ENCODE results near the gene MEP1A. TPM values are rescaled to one million over a fixed set of nuclear protein-coding genes. Genes with fewer than 3 reads are reported as not detected.
A peak's percentile ranks its signal among the peaks of the same experiment; 100 is the strongest.

The MEP1A gene
- total and polyA plus RNA-seq, 7 donors, result 0.04 to 0.21 TPM; not detected in 5

- Histone ChIP-seq H3K9me3 (no peaks in the 10 kb centered on the region), H3K27ac (no peak overlapping the region), H3K4me1 (no peaks in the 10 kb centered on the region), H3K27me3 (ENCODE audit: insufficient read depth in 3 of 3, low read length in 2 of 3) (no peaks in the 10 kb centered on the region), H3K36me3 (ENCODE audit: insufficient read depth in 1 of 2, low read depth in 1 of 2) (no peaks in the 10 kb centered on the region), H3K4me3 (no peak overlapping the region)
- intact Hi-C loops (cut with DNase I), result loop anchor here in 1 of 2 donors (2.0 to 10.0 kb wide), 2 partner anchors 77 to 357 kb away; no protein-coding TSS in a partner anchor
- ATAC-seq (peak in 2 of 4 donors; percentile 42 to 63), DNase-seq (no peak)
- peak; percentile 70 for TF ChIP-seq CTCF (IDR thresholded peaks at IDR 0.05)
- WGBS, 3 donors, result 38 to 39% (median 38%) methylated on average over 6 of the region's 6 CpGs
These were observed 11.5 kb upstream of the MEP1A start for GRCh38 chr6:46781478-46782378.

- Histone ChIP-seq H3K36me3 (ENCODE audit: insufficient read depth in 1 of 2, low read depth in 1 of 2) (no peaks in the 10 kb centered on the region), H3K4me3 (no peak overlapping the region), H3K27me3 (ENCODE audit: insufficient read depth in 3 of 3, low read length in 2 of 3) (no peaks in the 10 kb centered on the region), H3K9me3 (no peaks in the 10 kb centered on the region), H3K4me1 (no peaks in the 10 kb centered on the region), H3K27ac (no peak overlapping the region)
- DNase-seq, result no peak
- TF ChIP-seq CTCF (IDR thresholded peaks at IDR 0.05), result no peak
- intact Hi-C loops (cut with DNase I), result loop anchor here in 1 of 2 donors (10.0 kb wide), 1 partner anchor 360 kb away; no protein-coding TSS in a partner anchor
- ATAC-seq, result no peak
- 86 to 92% (median 91%) methylated on average over 1 of the region's 1 CpG for WGBS, 3 donors
These were observed 8.7 kb upstream of the MEP1A start for GRCh38 chr6:46784535-46784934.

GRCh38 chr6:46787871-46788540 lies 5.2 kb upstream of the MEP1A start:
- H3K9me3 ChIP-seq, result no peaks in the 10 kb centered on the region
- DNase-seq (no peak), ATAC-seq (no peak)
- no peak overlapping the region for H3K27ac ChIP-seq
- intact Hi-C loops (cut with DNase I), result loop anchor here in 1 of 2 donors (10.0 kb wide), 1 partner anchor 363 kb away; no protein-coding TSS in a partner anchor
- H3K4me1 ChIP-seq, result no peaks in the 10 kb centered on the region
- WGBS, 3 donors, result 78 to 81% (median 81%) methylated on average over 5 of the region's 5 CpGs
- H3K27me3 ChIP-seq (ENCODE audit: insufficient read depth in 3 of 3, low read length in 2 of 3), result no peaks in the 10 kb centered on the region
- no peak for TF ChIP-seq CTCF (IDR thresholded peaks at IDR 0.05)
- H3K4me3 ChIP-seq, result no peak overlapping the region
- H3K36me3 ChIP-seq (ENCODE audit: insufficient read depth in 1 of 2, low read depth in 1 of 2), result no peaks in the 10 kb centered on the region

- ATAC-seq, result no peak
- TF ChIP-seq CTCF (IDR thresholded peaks at IDR 0.05), result no peak
These were observed 4.4 kb upstream of the MEP1A start for GRCh38 chr6:46788791-46789190.

More at GRCh38 chr6:46788791-46789190, 4.4 kb upstream of the MEP1A start:
- DNase-seq, result no peak
- H3K4me3 ChIP-seq, result no peak overlapping the region
- no peaks in the 10 kb centered on the region for H3K27me3 ChIP-seq (ENCODE audit: insufficient read depth in 3 of 3, low read length in 2 of 3)
- H3K36me3 ChIP-seq (ENCODE audit: insufficient read depth in 1 of 2, low read depth in 1 of 2), result no peaks in the 10 kb centered on the region
- H3K4me1 ChIP-seq, result no peaks in the 10 kb centered on the region
- no peaks in the 10 kb centered on the region for H3K9me3 ChIP-seq
- no peak overlapping the region for H3K27ac ChIP-seq
- intact Hi-C loops (cut with DNase I), result loop anchor here in 1 of 2 donors (10.0 kb wide), 1 partner anchor 364 kb away; no protein-coding TSS in a partner anchor
- WGBS, 3 donors, result 78 to 93% (median 90%) methylated on average over 3 of the region's 3 CpGs
